Measurements from ENCODE around the gene ATP8B2.

GRCh38 chr1:154334079-154335024 lies 9.0 kb downstream of the ATP8B2 start:
- TF ChIP-seq CTCF (IDR thresholded peaks at IDR 0.05; ENCODE audit: low read depth, low read length, missing input control): no peak
- TF ChIP-seq MAX (IDR thresholded peaks at IDR 0.05): peak; percentile 56
- TF ChIP-seq REST (IDR thresholded peaks at IDR 0.05): peak; percentile 27
- peak; percentile 59 for TF ChIP-seq YY1 (IDR thresholded peaks at IDR 0.05)
- TF ChIP-seq RAD21 (IDR thresholded peaks at IDR 0.05): peak in 1 of 2 donors; percentile 19
- no peak for TF ChIP-seq GABPA (IDR thresholded peaks at IDR 0.05 in 1 of 2, conservative IDR thresholded peaks at IDR 0.05 in 1 of 2)
- no peak for TF ChIP-seq TAF1 (conservative IDR thresholded peaks at IDR 0.05)
